HG03108 (cell line): ENCODE results near the gene MAGOH.
"Not testable (repeated sequence)": the region's sequence is repeated elsewhere in the genome, so short reads cannot be mapped to it uniquely, and the experiment has no call there.

ENCODE experiments used
- ATAC-seq: cut with Tn5 transposase; IDR thresholded peaks from one replicate; pipeline ENCODE4 v1.9.1; 2021; ENCODE audit warnings: moderate library complexity; ENCODE audit not compliant: unreplicated experiment

Gene MAGOH

DNA sequence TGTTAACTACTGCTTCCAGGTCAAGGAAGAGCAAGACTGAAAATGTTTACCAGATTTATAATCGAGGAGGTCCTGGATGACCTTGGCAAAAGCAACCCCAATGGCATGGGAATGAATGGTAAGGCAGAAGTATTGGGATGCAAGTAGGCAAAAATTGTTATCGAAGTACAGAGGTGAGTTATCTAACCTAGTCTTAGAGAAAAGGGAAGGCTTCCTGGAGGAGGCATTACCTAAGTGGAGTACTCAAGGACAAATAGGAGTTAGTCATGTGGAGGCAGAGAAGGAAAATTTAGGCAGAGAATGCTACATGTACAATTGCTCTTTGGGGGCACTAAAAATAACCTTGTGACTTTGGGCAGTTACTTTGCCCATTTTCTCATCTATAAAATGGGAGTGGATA, 3.5 kb upstream of the MAGOH start:
- no peak for ATAC-seq

GRCh38 chr1:53237638-53238037, 680 bp downstream of the MAGOH start:
- ATAC-seq = no peak

- ATAC-seq = no peak
These were observed 17.4 kb downstream of the MAGOH start for GRCh38 chr1:53220962-53221286.

DNA sequence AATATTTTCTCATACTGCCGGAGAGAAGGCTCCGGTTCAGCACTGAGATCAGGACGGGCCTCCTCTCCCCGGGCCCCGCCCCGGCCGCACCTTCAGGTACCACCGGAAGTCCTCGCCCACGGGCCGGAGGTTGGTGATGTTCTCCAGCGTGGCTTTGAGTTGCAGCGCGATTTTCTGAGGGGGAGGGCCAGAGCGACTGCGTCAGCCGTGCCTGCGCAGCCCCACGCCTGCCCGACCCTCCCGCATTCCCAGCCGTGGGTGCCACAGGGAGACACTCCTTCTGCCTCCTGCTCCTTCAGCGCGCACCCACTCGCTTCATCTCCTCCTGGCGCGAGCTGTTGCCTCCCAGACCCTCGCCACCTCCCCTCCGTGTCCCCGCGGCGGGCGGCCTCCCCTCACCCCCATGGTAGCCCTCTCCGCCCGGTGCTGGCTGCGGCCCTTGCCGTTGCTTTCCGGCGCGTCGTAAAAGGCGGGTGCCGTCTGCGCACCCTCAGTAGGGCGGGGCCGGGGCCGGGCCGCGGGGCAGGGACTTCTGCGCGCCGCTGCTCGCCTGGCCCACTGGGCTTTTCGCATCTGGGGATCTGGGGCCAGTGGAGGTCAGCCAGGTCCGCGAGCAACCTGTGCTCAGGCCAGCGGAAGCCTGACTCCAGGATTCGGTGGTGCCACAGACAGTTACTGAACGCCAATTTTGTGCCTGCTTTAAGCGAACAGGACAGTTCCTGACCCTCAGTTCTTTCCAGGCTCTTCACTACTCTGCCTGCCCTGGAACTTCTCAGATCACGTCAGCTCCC, 18.0 kb downstream of the MAGOH start, which contains the start of gene CZIB:
Gene CZIB, minus strand, starts transcription at position 464 of the 791 bp plus-strand sequence. Its CDS starts 59 bp downstream, at position 405.
- peak; percentile 90 for ATAC-seq

- no peak for ATAC-seq
These were observed 18.6 kb downstream of the MAGOH start for GRCh38 chr1:53219711-53220110.

DNA sequence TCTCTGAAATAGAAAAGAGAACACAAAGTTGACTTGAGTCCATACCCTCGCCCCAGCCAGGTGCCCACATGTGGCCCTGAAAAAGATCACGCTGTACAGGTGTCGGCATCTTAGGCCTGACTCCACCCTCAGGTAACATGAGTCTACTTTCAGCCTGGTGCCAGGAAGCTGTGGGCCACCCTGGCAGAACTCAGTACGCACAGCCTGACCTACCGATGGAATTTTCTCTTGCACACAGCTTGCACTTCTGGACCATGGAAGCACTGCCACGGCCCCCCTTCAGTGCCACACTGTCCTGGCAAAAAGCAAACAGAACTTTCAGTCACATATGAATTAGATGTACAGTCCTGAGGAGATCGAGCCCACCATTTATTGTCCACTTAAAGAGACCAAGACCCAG, 20.1 kb downstream of the MAGOH start:
- ATAC-seq = no peak

DNA sequence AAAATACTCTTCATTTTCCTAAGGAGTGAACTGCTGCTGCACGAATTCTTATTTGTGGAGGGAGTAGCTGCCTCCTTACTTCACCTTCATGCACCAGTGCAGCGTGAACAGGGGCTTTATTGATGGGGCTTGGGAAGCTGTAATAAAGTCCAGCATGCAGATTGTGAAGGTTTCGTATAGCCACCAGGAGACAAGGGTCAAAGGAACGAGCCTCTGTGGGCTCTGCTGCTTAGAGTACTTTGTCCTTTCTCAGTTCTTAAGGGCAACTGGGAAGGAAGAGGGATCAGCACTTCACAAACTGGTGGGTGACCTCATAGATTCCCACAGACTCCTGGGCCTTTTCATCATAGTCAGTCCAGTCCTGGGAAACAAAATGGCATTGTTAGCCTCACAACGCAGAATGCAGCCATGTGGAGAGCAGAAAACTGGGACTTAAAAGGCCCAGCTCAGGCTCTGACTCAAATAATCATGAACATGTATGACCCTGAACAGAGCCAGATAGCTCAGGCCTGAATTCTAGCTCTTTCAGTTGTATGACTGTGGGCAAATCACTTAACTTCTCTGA, 23.9 kb downstream of the MAGOH start:
- ATAC-seq = no peak

DNA sequence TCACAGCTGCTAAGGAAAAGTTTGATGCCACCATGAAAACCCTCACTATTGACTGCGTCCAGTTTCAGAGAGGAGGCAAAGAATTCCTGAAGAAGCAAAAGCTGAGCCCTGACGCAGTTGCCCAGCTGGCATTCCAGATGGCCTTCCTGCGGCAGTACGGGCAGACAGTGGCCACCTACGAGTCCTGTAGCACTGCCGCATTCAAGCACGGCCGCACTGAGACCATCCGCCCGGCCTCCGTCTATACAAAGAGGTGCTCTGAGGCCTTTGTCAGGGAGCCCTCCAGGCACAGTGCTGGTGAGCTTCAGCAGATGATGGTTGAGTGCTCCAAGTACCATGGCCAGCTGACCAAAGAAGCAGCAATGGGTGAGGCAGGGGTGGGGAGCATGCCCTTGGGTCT, 27.4 kb downstream of the MAGOH start:
- ATAC-seq = no peak

DNA sequence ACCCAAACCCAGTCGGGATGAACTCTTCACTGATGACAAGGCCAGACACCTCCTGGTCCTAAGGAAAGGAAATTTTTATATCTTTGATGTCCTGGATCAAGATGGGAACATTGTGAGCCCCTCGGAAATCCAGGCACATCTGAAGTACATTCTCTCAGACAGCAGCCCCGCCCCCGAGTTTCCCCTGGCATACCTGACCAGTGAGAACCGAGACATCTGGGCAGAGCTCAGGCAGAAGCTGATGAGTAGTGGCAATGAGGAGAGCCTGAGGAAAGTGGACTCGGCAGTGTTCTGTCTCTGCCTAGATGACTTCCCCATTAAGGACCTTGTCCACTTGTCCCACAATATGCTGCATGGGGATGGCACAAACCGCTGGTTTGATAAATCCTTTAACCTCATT, 28.0 kb downstream of the MAGOH start:
- ATAC-seq = no peak

- ATAC-seq = no peak
These were observed 30.6 kb downstream of the MAGOH start for GRCh38 chr1:53207726-53208125.

- no peak for ATAC-seq
These were observed 31.5 kb downstream of the MAGOH start for GRCh38 chr1:53206735-53207379.

DNA sequence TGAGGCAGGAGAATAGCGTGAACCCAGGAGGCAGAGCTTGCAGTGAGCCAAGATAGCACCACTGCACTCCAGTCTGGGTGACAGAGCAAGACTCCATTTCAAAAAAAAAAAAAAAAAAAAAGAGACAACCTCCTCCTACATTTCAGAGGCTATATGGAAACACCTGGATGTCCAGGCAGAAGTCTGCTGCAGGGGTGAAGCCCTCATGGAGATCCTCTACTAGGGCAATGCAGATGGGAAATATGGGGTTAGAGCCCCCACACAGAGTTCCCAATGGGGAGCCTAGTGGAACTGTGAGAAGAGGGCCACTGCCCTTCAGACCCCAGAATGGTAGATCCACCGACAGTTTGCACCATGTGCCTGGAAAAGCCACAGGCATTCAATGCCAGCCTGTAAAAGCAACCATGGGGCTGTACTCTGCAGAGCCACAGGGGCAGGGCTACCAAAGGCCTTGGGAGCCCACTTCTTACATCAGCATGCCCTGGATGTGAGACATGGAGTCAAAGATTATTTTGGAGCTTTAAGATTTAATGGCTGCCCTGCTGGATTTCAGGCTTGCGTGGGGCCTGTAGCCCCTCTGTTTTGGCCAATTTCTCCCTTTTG, 32.1 kb downstream of the MAGOH start:
- not testable (repeated sequence) for ATAC-seq

GRCh38 chr1:53205496-53205895, 32.8 kb downstream of the MAGOH start:
- ATAC-seq = not testable (repeated sequence)

DNA sequence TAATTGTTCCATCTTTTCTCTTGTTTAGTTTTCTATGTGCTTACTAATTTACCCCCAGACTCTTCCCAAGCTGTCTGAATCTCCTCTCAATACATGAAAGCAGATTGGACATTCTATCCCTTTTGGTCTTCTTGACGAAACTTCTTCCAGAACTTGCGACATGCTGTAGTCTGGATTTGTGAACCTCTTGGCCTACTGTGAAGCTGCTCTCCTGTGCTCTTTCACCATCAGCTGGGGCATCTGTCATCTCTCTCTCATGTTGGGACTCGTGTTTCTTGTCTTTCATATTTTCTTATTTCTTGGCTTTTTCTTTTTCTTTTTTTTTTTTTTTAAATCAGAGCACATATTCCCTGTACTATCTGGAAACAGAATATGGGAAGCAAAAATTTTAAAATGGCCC, 34.9 kb downstream of the MAGOH start:
- no peak for ATAC-seq

DNA sequence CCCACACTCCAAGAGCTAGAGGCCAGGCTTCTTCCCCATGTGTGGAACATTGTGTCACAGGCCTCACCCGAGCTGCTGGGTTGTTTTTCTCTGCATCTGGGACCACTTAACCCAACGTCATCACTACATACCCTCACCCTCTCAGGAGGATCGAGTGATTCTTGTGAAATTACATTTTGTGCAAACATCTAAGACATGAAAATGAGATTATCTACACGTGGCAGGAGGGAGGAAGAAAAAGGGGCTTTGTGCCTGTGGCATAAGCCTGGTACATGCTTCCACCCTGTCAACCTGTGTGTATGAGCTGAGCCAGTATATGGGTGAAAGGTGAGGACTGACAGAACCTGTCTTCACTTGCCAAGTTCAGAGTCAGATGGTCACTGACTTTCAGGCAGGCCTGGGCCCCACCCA, 40.1 kb downstream of the MAGOH start:
- ATAC-seq = no peak

DNA sequence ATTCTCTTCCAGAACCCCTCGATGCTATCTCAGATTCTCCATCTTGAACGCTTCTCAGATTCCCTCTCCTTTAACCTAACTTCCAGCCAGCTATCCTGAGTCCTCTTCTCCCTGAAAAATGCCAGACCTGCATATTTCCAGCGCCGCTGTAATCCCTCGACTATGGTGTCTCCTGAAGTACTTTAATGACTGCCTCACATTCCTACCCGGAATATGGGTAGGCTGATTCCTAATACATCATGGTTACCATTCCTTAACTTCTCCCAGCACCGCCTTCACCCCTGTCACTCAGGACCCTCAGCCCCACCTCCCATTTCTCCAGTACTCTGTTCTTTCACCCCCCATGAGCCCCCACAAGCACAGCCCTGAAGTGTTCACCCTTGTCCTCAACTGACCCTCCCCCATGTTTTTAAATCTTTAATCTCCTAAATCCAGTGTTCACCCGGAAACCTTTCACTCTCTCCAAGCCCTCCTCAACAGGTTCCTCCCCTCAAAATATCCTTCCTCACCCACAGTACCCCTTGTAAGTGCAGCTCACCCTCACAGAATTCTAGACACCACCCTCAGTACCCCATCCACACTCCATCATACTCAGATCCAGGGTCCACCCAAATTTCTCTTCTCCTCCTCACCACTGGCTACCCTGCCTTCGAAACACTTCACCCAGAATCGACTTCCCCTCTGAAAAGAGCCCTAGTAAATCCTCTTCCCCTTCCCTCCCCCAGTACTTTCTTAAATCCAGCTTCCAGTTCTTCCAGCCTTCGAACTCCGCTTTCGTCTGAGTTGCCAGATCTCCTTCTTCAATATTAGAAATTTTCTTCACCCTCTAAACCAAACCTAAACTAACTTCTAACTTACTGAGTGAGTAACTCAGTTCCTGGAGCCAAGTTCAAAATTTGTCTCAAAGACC, 40.8 kb downstream of the MAGOH start:
- no peak for ATAC-seq

- peak; percentile 99 for ATAC-seq
These were observed 41.6 kb downstream of the MAGOH start, which contains the start of gene CPT2 for GRCh38 chr1:53196485-53197290. Gene CPT2, plus strand, starts transcription at chr1:53196824. Its CDS starts 120 bp downstream, at chr1:53196944.

- ATAC-seq = peak; percentile 10
These were observed 42.3 kb downstream of the MAGOH start for GRCh38 chr1:53196017-53196484.

DNA sequence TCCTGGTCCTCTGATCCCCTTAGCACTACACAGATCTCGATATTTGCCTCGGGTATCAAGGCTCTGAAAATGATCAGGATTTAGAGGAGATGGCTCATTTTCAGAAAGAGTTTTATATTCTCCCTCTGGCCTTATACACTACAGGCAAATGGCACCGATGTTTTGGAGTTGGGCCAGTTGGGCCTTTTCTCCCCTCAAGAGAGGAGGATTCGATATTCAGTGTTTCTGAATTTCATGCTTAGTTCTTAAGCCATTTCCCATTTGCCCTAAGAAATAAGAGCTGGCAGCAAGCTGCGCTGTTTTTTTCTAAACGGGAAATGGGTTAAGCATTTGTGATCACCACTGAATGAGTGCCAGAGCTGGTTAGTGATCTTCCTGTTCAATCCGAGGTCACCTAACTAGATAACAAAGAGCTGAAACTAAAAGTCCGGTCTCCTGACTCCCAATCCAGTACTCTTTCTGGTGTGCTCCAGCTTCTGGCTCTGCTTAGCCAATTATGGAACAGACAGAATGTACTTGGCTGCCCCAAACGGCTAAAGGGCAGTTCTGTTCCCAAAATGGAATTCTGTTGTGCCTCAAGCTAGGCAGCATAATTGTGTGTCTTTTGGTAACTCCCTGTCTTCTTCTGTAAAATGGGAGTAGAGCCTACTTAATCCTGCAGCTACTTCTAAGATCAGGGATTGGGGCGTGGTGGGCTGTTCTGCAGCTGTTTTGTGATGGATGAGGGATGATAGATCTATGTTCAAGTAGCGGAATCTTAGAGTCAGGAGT, 42.9 kb downstream of the MAGOH start:
- ATAC-seq = no peak
